SK-N-SH (cell line): ENCODE data around the gene C10orf90.
A peak's percentile ranks its signal among the peaks of the same experiment; 100 is the strongest.

Experiments
- RAD21 ChIP-seq: IDR thresholded peaks from 2 replicates; pipeline ENCODE4 v1.6.1; 2012; ENCODE audit warnings: mild to moderate bottlenecking, low read length
- TF ChIP-seq, protein P1 (sequence below): IDR thresholded peaks from 2 replicates; pipeline ENCODE4 v1.4.0; 2012; ENCODE audit warnings: low read depth, borderline replicate concordance

DNA sequence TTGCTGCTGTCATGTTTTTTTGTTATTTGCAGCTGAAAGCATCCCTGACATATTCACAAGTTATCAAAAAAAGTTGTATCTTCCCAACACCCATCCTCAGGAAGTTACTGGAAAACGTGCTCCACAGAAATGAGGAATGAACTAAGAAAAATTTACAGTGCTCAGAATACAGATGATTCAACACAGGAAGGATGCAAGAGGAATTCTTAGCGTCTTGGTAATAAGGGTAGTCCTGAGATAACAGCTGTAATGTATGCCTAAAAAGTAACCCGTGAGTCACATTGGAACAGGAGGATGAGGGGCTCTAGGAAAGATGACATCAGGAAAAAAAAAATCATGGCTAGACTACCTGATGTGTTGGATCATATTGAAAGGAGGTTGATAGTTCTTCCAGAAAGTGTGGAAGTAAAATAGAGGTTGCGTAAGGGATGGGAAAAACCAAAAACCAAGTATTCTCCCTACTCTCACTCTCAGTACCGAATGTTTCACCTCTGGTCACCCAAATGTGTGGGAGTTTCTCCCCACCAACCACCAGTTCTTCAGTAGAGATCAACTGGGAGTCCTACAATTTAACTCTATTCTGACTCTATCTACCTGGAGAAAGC is 286.1 kb downstream of the C10orf90 start:
- TF ChIP-seq, protein P1, sequence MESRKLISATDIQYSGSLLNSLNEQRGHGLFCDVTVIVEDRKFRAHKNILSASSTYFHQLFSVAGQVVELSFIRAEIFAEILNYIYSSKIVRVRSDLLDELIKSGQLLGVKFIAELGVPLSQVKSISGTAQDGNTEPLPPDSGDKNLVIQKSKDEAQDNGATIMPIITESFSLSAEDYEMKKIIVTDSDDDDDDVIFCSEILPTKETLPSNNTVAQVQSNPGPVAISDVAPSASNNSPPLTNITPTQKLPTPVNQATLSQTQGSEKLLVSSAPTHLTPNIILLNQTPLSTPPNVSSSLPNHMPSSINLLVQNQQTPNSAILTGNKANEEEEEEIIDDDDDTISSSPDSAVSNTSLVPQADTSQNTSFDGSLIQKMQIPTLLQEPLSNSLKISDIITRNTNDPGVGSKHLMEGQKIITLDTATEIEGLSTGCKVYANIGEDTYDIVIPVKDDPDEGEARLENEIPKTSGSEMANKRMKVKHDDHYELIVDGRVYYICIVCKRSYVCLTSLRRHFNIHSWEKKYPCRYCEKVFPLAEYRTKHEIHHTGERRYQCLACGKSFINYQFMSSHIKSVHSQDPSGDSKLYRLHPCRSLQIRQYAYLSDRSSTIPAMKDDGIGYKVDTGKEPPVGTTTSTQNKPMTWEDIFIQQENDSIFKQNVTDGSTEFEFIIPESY = 0 out of 2 replicates have a peak, but pooled peaks have one; percentile 51
- no peak for TF ChIP-seq RAD21
